Keratinocyte (primary cell): ENCODE data around the gene WNT7B. TPM values are rescaled to one million over a fixed set of nuclear protein-coding genes. Genes with fewer than 3 reads are reported as not detected.

Experiments used
- DNase-seq: peaks from one replicate; pipeline ENCODE4 v3.0.0-alpha.2; 2011; ENCODE audit warnings: low read depth, missing footprints, low spot score
- FAIRE-seq: peaks from 2 replicates; lab custom pipeline; 2011; peaks lifted over from hg19 to GRCh38; lab: Jason Lieb, UNC
- H2AFZ ChIP-seq: 2 replicates; pipeline ENCODE4 v1.6.0; 2012; ENCODE audit warnings: low read length, control low read depth, inconsistent platforms; ENCODE audit not compliant: control insufficient read depth
- H3K27ac ChIP-seq: 2 replicates; pipeline ENCODE4 v1.5.1; 2011; ENCODE audit warnings: low read length; ENCODE audit not compliant: control insufficient read depth, insufficient read depth
- H3K27me3 ChIP-seq: 3 replicates; pipeline ENCODE4 v1.6.0; 2011; ENCODE audit warnings: low read length; ENCODE audit not compliant: control insufficient read depth, insufficient read depth; ENCODE audit errors: extremely low read depth
- H3K36me3 ChIP-seq, 2 experiments: 2 replicates in 1 of 2; 3 replicates in 1 of 2; pipeline ENCODE4 v1.5.1; 2011; ENCODE audit warnings: low read length in 2 of 2, mild to moderate bottlenecking in 1 of 2; ENCODE audit not compliant: control insufficient read depth in 2 of 2, insufficient read depth in 2 of 2; ENCODE audit errors: extremely low read depth in 1 of 2
- H3K4me1 ChIP-seq: 3 replicates; pipeline ENCODE4 v1.5.1; 2011; ENCODE audit warnings: low read length; ENCODE audit not compliant: control insufficient read depth, insufficient read depth; ENCODE audit errors: extremely low read depth
- H3K4me2 ChIP-seq: 3 replicates; pipeline ENCODE4 v1.6.0; 2011; ENCODE audit warnings: low read depth, low read length; ENCODE audit not compliant: control insufficient read depth, insufficient read depth; ENCODE audit errors: extremely low read depth
- H3K4me3 ChIP-seq, 3 experiments: fragments of 200-600 bp in 1 of 3; sonication (generic) in 1 of 3; 2 replicates in 2 of 3; 3 replicates in 1 of 3; pipeline ENCODE4 v1.5.1; 2011 to 2016; ENCODE audit warnings: low read length in 3 of 3, mild to moderate bottlenecking in 3 of 3, control low read depth in 2 of 3, inconsistent platforms in 1 of 3, low read depth in 1 of 3, mixed read lengths in 1 of 3, mixed run types in 1 of 3, moderate library complexity in 1 of 3; ENCODE audit not compliant: control insufficient read depth in 2 of 3, insufficient read depth in 2 of 3; ENCODE audit errors: extremely low read depth in 1 of 3
- H3K79me2 ChIP-seq: 2 replicates; pipeline ENCODE4 v1.6.0; 2012; ENCODE audit warnings: low read length; ENCODE audit not compliant: control insufficient read depth, insufficient read depth
- H3K9ac ChIP-seq: 3 replicates; pipeline ENCODE4 v1.6.0; 2011; ENCODE audit warnings: low read length; ENCODE audit not compliant: control insufficient read depth, insufficient read depth; ENCODE audit errors: extremely low read depth
- H3K9me1 ChIP-seq: 3 replicates; pipeline ENCODE4 v1.6.0; 2011; ENCODE audit warnings: low read length; ENCODE audit not compliant: control insufficient read depth, insufficient read depth; ENCODE audit errors: extremely low read depth
- H3K9me3 ChIP-seq: 2 replicates; pipeline ENCODE4 v1.5.1; 2012; ENCODE audit warnings: low read depth, low read length; ENCODE audit not compliant: control insufficient read depth
- H4K20me1 ChIP-seq: 3 replicates; pipeline ENCODE4 v1.6.0; 2011; ENCODE audit warnings: low read length; ENCODE audit not compliant: control insufficient read depth, insufficient read depth; ENCODE audit errors: extremely low read depth
- CTCF ChIP-seq, 3 experiments: IDR thresholded peaks in 1 of 3; conservative IDR thresholded peaks in 1 of 3; optimal IDR thresholded peaks in 1 of 3; 2 replicates in 2 of 3; 3 replicates in 1 of 3; pipeline versions ENCODE3 to v1.5.1; 2011; ENCODE audit warnings: low read length in 3 of 3, mild to moderate bottlenecking in 3 of 3, moderate library complexity in 2 of 3, control low read depth in 1 of 3, inconsistent platforms in 1 of 3; ENCODE audit not compliant: insufficient read depth in 2 of 3; ENCODE audit errors: extremely low read depth in 1 of 3
- EZH2 ChIP-seq: IDR thresholded peaks from one replicate; pipeline ENCODE4 v1.6.1; 2012; ENCODE audit warnings: inconsistent platforms, mild to moderate bottlenecking, low read length, moderate library complexity
- dilution Hi-C: fragments of 300-500 bp; cut with MboI; formaldehyde crosslinking; loops from one replicate; pipeline ENCODE4 v1.7.0; 2020; ENCODE audit warnings: low sequenced_read_pairs; ENCODE audit not compliant: extremely low pct_ligation_motif_present
- polyA plus RNA-seq, 5 experiments: library from polyadenylated mRNA; depleted of rRNA in 3 of 5; stranded (reverse) in 3 of 5; stranded (forward) in 1 of 5; unstranded in 1 of 5; fragments of >200 nt; gene quantifications; 1 replicate in 1 of 5; 2 replicates in 3 of 5; 3 replicates in 1 of 5; pipeline versions ENCODE4 v1.2.1 to v1.2.3, GENCODE V29; 2011 to 2012; ENCODE audit warnings: missing spikeins in 2 of 5, low read depth in 1 of 5, low replicate concordance in 1 of 5

Gene WNT7B
- polyA plus RNA-seq, 1 donor (not counting 4 experiments of a cell fraction or from before 2014, with no cell fraction given): 1.7 TPM

- H3K4me1 ChIP-seq: peaks cover 20% of the 10 kb centered on the region
- no peak overlapping the region for H3K9ac ChIP-seq
- TF ChIP-seq CTCF (optimal IDR thresholded peaks at IDR 0.05 in 1 of 3, IDR thresholded peaks at IDR 0.05 in 1 of 3, conservative IDR thresholded peaks at IDR 0.05 in 1 of 3; ENCODE audit: extremely low read depth in 1 of 3, insufficient read depth in 2 of 3, low read length in 3 of 3) (no peak), EZH2 (no peak)
- H3K79me2 ChIP-seq: no peaks in the 10 kb centered on the region
- no peaks in the 10 kb centered on the region for H3K36me3 ChIP-seq
- no peak overlapping the region for H3K4me3 ChIP-seq
- H3K27ac ChIP-seq: no peak overlapping the region
- H2AFZ ChIP-seq: no peak overlapping the region
- no peaks in the 10 kb centered on the region for H3K9me1 ChIP-seq
- FAIRE-seq (no peak), DNase-seq (no peak)
- no peaks in the 10 kb centered on the region for H3K9me3 ChIP-seq
- H3K27me3 ChIP-seq: peaks cover 4% of the 10 kb centered on the region
- no peaks in the 10 kb centered on the region for H4K20me1 ChIP-seq
- no peak overlapping the region for H3K4me2 ChIP-seq
- dilution Hi-C loops: no loop called here
These were observed 25.9 kb upstream of the WNT7B start for GRCh38 chr22:46002757-46003270.

DNA sequence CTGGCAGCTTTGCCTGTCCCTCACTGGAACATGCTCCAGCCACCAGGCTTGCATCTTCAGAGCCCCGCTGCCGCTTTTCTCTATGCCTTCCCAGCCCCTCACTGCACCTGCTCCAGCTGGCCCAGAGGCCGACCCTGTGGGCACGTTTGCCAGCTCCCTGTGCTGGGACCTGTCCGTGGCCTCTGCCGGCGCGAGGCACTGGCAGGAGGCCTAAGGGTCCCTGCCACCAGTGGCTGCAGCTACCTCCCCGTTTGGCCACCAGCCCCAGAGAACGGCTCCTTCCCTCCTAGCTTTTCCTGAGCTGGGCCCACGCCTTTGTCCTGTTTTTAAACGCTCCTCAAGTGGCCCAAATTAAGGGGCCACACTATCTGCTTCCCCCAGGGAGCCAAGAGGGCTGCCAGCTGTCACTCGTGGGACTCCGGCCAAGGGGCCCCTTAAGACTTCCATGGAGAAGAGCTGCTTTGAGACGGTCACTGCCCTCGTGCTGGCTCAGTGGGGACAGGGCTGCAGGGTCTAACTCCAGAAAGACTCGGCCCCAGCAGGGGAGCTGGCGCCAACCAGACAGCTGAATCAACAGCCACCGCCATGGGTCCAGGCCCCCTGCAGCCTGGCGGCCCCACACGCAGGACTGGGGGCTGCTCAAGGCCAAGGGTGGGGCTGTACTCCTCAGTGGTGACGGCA is 24.6 kb upstream of the WNT7B start:
- no peak overlapping the region for H3K27ac ChIP-seq
- no peak for FAIRE-seq
- H4K20me1 ChIP-seq: no peaks in the 10 kb centered on the region
- peaks cover 4% of the 10 kb centered on the region for H3K27me3 ChIP-seq
- TF ChIP-seq EZH2 (no peak), CTCF (optimal IDR thresholded peaks at IDR 0.05 in 1 of 3, IDR thresholded peaks at IDR 0.05 in 1 of 3, conservative IDR thresholded peaks at IDR 0.05 in 1 of 3; ENCODE audit: extremely low read depth in 1 of 3, insufficient read depth in 2 of 3, low read length in 3 of 3) (no peak)
- no peak overlapping the region for H2AFZ ChIP-seq
- no peak for DNase-seq
- H3K9me1 ChIP-seq: no peaks in the 10 kb centered on the region
- no peak overlapping the region for H3K4me2 ChIP-seq
- H3K36me3 ChIP-seq: no peaks in the 10 kb centered on the region
- peaks cover 14% of the 10 kb centered on the region for H3K4me1 ChIP-seq
- no peak overlapping the region for H3K9ac ChIP-seq
- H3K4me3 ChIP-seq: no peak overlapping the region
- H3K9me3 ChIP-seq: no peaks in the 10 kb centered on the region
- H3K79me2 ChIP-seq: no peaks in the 10 kb centered on the region
- dilution Hi-C loops: no loop called here
